Peyer's patch (tissue), 4 donors: ENCODE results near the gene CDC42EP5.
"Not testable (repeated sequence)": the region's sequence is repeated elsewhere in the genome, so short reads cannot be mapped to it uniquely, and the experiment has no call there.

Source experiments
- CTCF ChIP-seq, 6 experiments: fragments of 450-650 bp in 4 of 6; fragments of 200-600 bp in 2 of 6; sonication (generic) in 1 of 6; IDR thresholded peaks; one replicate each; pipeline ENCODE4 v1.5.1; 2017 to 2019; ENCODE audit warnings: antibody characterized with exemption in 6 of 6, mild to moderate bottlenecking in 3 of 6, moderate library complexity in 1 of 6
- POLR2A ChIP-seq, 2 donors: fragments of 450-650 bp; IDR thresholded peaks; one replicate each; pipeline ENCODE4 v1.5.1; 2017; ENCODE audit warnings: antibody characterized with exemption in 2 of 2, mild to moderate bottlenecking in 2 of 2, moderate library complexity in 2 of 2

- TF ChIP-seq CTCF, POLR2A (IDR thresholded peaks at IDR 0.05): not testable (repeated sequence)
Observed at GRCh38 chr19:54509200-54509940, 36.3 kb upstream of the CDC42EP5 start.
